GM21576 (cell line): Measurements from ENCODE around the gene PPP3R2.

Experiments
- ATAC-seq: cut with Tn5 transposase; IDR thresholded peaks from one replicate; pipeline ENCODE4 v1.9.1; 2021; ENCODE audit warnings: mild to moderate bottlenecking, moderate library complexity; ENCODE audit not compliant: unreplicated experiment

PPP3R2 gene

GRCh38 chr9:101594796-101595195 lies at the start of gene PPP3R2:
Gene PPP3R2, minus strand, starts transcription at chr9:101594969. Its CDS starts 48 bp downstream, at chr9:101594921.
- ATAC-seq = no peak

- ATAC-seq = no peak
Measured at GRCh38 chr9:101639785-101640665, 45.3 kb upstream of the PPP3R2 start.

GRCh38 chr9:101639311-101639710 lies 44.5 kb upstream of the PPP3R2 start:
- ATAC-seq = no peak

GRCh38 chr9:101636247-101636646 lies 41.5 kb upstream of the PPP3R2 start:
- ATAC-seq = no peak

- no peak for ATAC-seq
Measured at GRCh38 chr9:101635473-101635872, 40.7 kb upstream of the PPP3R2 start.

GRCh38 chr9:101634741-101635409 lies 40.1 kb upstream of the PPP3R2 start:
- ATAC-seq = no peak

GRCh38 chr9:101632611-101633010 lies 37.8 kb upstream of the PPP3R2 start:
- no peak for ATAC-seq

GRCh38 chr9:101631892-101632291 lies 37.1 kb upstream of the PPP3R2 start:
- no peak for ATAC-seq

GRCh38 chr9:101629636-101630035 lies 34.9 kb upstream of the PPP3R2 start:
- no peak for ATAC-seq

GRCh38 chr9:101628173-101628572 lies 33.4 kb upstream of the PPP3R2 start:
- no peak for ATAC-seq

GRCh38 chr9:101626295-101626694 lies 31.5 kb upstream of the PPP3R2 start:
- ATAC-seq = no peak

GRCh38 chr9:101625876-101626275 lies 31.1 kb upstream of the PPP3R2 start:
- ATAC-seq = no peak

GRCh38 chr9:101620452-101620851 lies 25.7 kb upstream of the PPP3R2 start:
- no peak for ATAC-seq

- ATAC-seq = no peak
Measured at GRCh38 chr9:101618698-101619097, 23.9 kb upstream of the PPP3R2 start.

GRCh38 chr9:101605547-101605946 lies 10.8 kb upstream of the PPP3R2 start:
- ATAC-seq = no peak

- no peak for ATAC-seq
Measured at GRCh38 chr9:101604296-101604695, 9.5 kb upstream of the PPP3R2 start.

GRCh38 chr9:101601904-101602765 lies 7.4 kb upstream of the PPP3R2 start:
- peak; percentile 65 for ATAC-seq

- no peak for ATAC-seq
Measured at GRCh38 chr9:101593345-101593744, 1.4 kb downstream of the PPP3R2 start.

- no peak for ATAC-seq
Measured at GRCh38 chr9:101592788-101593187, 2.0 kb downstream of the PPP3R2 start.

- no peak for ATAC-seq
Measured at GRCh38 chr9:101591787-101592446, 2.9 kb downstream of the PPP3R2 start.

GRCh38 chr9:101590901-101591300 lies 3.9 kb downstream of the PPP3R2 start:
- ATAC-seq = no peak
